Left renal cortex interstitium (tissue), 4 donors: ENCODE data around the gene MTSS2. TPM values are rescaled to one million over a fixed set of nuclear protein-coding genes. Genes with fewer than 3 reads are reported as not detected.
"Not testable (repeated sequence)": the region's sequence is repeated elsewhere in the genome, so short reads cannot be mapped to it uniquely, and the experiment has no call there.

Source experiments
- DNase-seq, 4 donors: peaks; one replicate each; pipeline ENCODE4 v3.0.0-alpha.2; 2013; ENCODE audit warnings: low read depth in 4 of 4, low spot score in 2 of 4, missing footprints in 1 of 4
- polyA plus RNA-seq, 4 donors: library from polyadenylated mRNA; unstranded; fragments of 120-200 nt; gene quantifications; one replicate each; pipeline ENCODE4 v1.2.1, GENCODE V29; 2013; ENCODE audit not compliant: insufficient read length in 4 of 4

Gene MTSS2
- polyA plus RNA-seq, 4 donors, result 40.4 to 59.9 (median 46.4) TPM

- no peak for DNase-seq
These were observed 9.0 kb downstream of the MTSS2 start for GRCh38 chr16:70676675-70677498.

- DNase-seq, result no peak
These were observed 9.9 kb downstream of the MTSS2 start for GRCh38 chr16:70675851-70676513.

GRCh38 chr16:70674221-70675014 lies 11.4 kb downstream of the MTSS2 start:
- DNase-seq, result no peak

GRCh38 chr16:70670938-70671337 lies 14.9 kb downstream of the MTSS2 start:
- DNase-seq, result not testable (repeated sequence)

- no peak for DNase-seq
These were observed 15.7 kb downstream of the MTSS2 start for GRCh38 chr16:70670175-70670574.

- no peak for DNase-seq
These were observed 19.8 kb downstream of the MTSS2 start for GRCh38 chr16:70665806-70666735.

- DNase-seq, result no peak
These were observed 20.6 kb downstream of the MTSS2 start for GRCh38 chr16:70665113-70665694.

GRCh38 chr16:70664325-70665112 lies 21.3 kb downstream of the MTSS2 start:
- no peak for DNase-seq

GRCh38 chr16:70663524-70664324 lies 22.1 kb downstream of the MTSS2 start:
- DNase-seq, result no peak

GRCh38 chr16:70662991-70663523 lies 22.8 kb downstream of the MTSS2 start:
- no peak for DNase-seq

- no peak for DNase-seq
These were observed 23.8 kb downstream of the MTSS2 start for GRCh38 chr16:70661918-70662641.

- no peak for DNase-seq
These were observed 24.3 kb downstream of the MTSS2 start for GRCh38 chr16:70661534-70661917.

- no peak for DNase-seq
These were observed 25.0 kb downstream of the MTSS2 start for GRCh38 chr16:70660672-70661350.

- DNase-seq, result no peak
These were observed 25.7 kb downstream of the MTSS2 start for GRCh38 chr16:70659953-70660671.

- no peak for DNase-seq
These were observed 26.3 kb downstream of the MTSS2 start for GRCh38 chr16:70659546-70659945.

- no peak for DNase-seq
These were observed 26.9 kb downstream of the MTSS2 start for GRCh38 chr16:70658921-70659320.
